Spleen (tissue), 11 donors: ENCODE results near the gene ABI2. TPM values are rescaled to one million over a fixed set of nuclear protein-coding genes. Genes with fewer than 3 reads are reported as not detected.

ENCODE experiments used
- DNase-seq: peaks from one replicate; pipeline ENCODE4 v3.0.0-alpha.2; 2020
- H3K27ac ChIP-seq, 8 donors: fragments of 200-600 bp; sonication (generic) in 7 of 8; 1 replicate in 4 of 8; 2 replicates in 4 of 8; pipeline versions ENCODE4 v1.5.0 to v1.8.0; 2016 to 2021; ENCODE audit warnings: inconsistent platforms in 4 of 8, mild to moderate bottlenecking in 4 of 8, moderate library complexity in 1 of 8
- H3K27me3 ChIP-seq, 7 donors: fragments of 200-600 bp; sonication (generic) in 6 of 7; replicated peaks in 1 of 7; 1 replicate in 4 of 7; 2 replicates in 3 of 7; pipeline versions ENCODE4 v1.5.0 to v1.8.0; 2016 to 2021; ENCODE audit warnings: inconsistent platforms in 3 of 7, mild to moderate bottlenecking in 1 of 7
- H3K36me3 ChIP-seq, 6 donors: fragments of 200-600 bp; sonication (generic) in 5 of 6; 1 replicate in 4 of 6; 2 replicates in 2 of 6; pipeline versions ENCODE4 v1.5.0 to v1.8.0; 2016 to 2021; ENCODE audit warnings: inconsistent platforms in 2 of 6
- H3K4me1 ChIP-seq, 6 donors: fragments of 200-600 bp; sonication (generic) in 5 of 6; 1 replicate in 3 of 6; 2 replicates in 3 of 6; pipeline versions ENCODE4 v1.5.0 to v1.8.0; 2016 to 2021; ENCODE audit warnings: inconsistent platforms in 3 of 6
- H3K4me3 ChIP-seq, 8 donors: fragments of 200-600 bp; sonication (generic) in 7 of 8; 1 replicate in 4 of 8; 2 replicates in 4 of 8; pipeline versions ENCODE4 v1.5.0 to v1.8.0; 2016 to 2021; ENCODE audit warnings: inconsistent platforms in 4 of 8, mild to moderate bottlenecking in 4 of 8, moderate library complexity in 2 of 8
- H3K9me3 ChIP-seq, 8 donors: fragments of 200-600 bp; sonication (generic) in 7 of 8; 1 replicate in 4 of 8; 2 replicates in 4 of 8; pipeline versions ENCODE4 v1.5.0 to v1.8.0; 2016 to 2021; ENCODE audit warnings: inconsistent platforms in 4 of 8
- POLR2A ChIP-seq, 3 donors: fragments of 450-650 bp; IDR thresholded peaks; one replicate each; pipeline ENCODE4 v1.5.1; 2017; ENCODE audit warnings: antibody characterized with exemption in 3 of 3, mild to moderate bottlenecking in 1 of 3
- POLR2AphosphoS5 ChIP-seq, 3 donors: sonication (generic); formaldehyde crosslinking; IDR thresholded peaks; one replicate each; pipeline ENCODE4 v1.5.1; 2017; ENCODE audit warnings: antibody characterized with exemption in 3 of 3
- WGBS, 5 donors: extraction: QIAGEN DNeasy Blood & Tissue Kit in 3 of 5; methylation state at CpG; one replicate each; pipeline versions ENCODE4 v1.1.5 to v1.1.7; 2013 to 2018; 5-methylcytosine and 5-hydroxymethylcytosine counted together
- intact Hi-C: fragments of 100-400 bp; cut with DNase I; formaldehyde crosslinking; loops from one replicate; pipeline ENCODE4 v1.15.0; 2023; ENCODE audit warnings: low total_unique reads
- polyA plus RNA-seq, 3 donors: library from polyadenylated mRNA; stranded (reverse); fragments of 200-250 nt; gene quantifications; one replicate each; pipeline ENCODE4 v1.2.1, GENCODE V29; 2013
- total RNA-seq, 7 donors: library from RNA; depleted of rRNA in 3 of 7; stranded (reverse); fragments of >200 nt in 3 of 7; fragmentation: NEBNext Ultra II Directional in 4 of 7; extraction: Animal tissue kit (Norgen Biotek cat#: 25700) in 4 of 7; gene quantifications; one replicate each; pipeline versions ENCODE4 v1.1.0 to v1.2.1, GENCODE V29; 2016 to 2021
- TF ChIP-seq, protein P1 (sequence below), 11 experiments: fragments of 200-600 bp in 7 of 11; fragments of 450-650 bp in 4 of 11; sonication (generic) in 4 of 11; IDR thresholded peaks in 8 of 11; conservative IDR thresholded peaks in 3 of 11; 1 replicate in 7 of 11; 2 replicates in 4 of 11; pipeline versions ENCODE4 v1.4.0 to v1.8.0; 2016 to 2021; ENCODE audit warnings: antibody characterized with exemption in 11 of 11, inconsistent platforms in 4 of 11, mild to moderate bottlenecking in 1 of 11
- donor health status: healthy with polysubstance abuse.
- donor health status: DM: no; HTN: no; CAD: no; lungs with moderate emphysema.
- donor health status: DM: no; HTN: no; CAD: no.
- donor health status: Bipolar disorder and iron deficiency.
- donor health status: healthy.
- donor health status: DM: no; HTN: no; CAD: no.
- donor health status: DM: yes; HTN: yes; CAD: no.

ABI2 gene
- total and polyA plus RNA-seq, 10 donors, result 6.0 to 46.9 (median 33.7) TPM

DNA sequence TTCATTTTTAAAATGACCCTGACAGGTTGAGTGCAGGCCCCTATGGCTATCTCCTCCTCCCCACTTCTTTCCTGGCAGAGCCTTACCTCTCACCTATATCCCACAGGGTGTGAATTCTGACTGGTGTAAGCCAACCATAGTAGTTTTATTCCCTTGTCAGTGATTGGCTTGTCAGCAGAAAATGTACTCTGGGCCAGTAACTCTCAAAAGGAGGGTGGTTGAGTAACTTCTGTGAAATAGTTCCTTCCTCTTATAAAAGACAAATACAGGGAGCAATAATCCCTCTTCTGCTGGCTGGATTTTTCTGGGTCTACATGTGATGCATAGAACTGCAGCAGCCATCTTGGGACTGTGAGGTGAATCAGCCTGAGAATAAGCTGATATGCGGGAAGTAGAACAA, 123.5 kb downstream of the ABI2 start:
- no peak for DNase-seq
- WGBS, 5 donors, result 94 to 100% (median 100%) methylated on average over 1 of the region's 1 CpG
- Histone ChIP-seq H3K36me3 (peaks cover 0 to 67% (median 2%) of the 10 kb centered on the region in 6 donors), H3K4me1 (peaks cover 0 to 21% (median 8%) of the 10 kb centered on the region in 6 donors), H3K9me3 (no peaks in the 10 kb centered on the region), H3K27me3 (no peaks in the 10 kb centered on the region), H3K4me3 (no peak overlapping the region), H3K27ac (peak overlapping the region in 1 of 8 donors; percentile 11)
- TF ChIP-seq, protein P1, sequence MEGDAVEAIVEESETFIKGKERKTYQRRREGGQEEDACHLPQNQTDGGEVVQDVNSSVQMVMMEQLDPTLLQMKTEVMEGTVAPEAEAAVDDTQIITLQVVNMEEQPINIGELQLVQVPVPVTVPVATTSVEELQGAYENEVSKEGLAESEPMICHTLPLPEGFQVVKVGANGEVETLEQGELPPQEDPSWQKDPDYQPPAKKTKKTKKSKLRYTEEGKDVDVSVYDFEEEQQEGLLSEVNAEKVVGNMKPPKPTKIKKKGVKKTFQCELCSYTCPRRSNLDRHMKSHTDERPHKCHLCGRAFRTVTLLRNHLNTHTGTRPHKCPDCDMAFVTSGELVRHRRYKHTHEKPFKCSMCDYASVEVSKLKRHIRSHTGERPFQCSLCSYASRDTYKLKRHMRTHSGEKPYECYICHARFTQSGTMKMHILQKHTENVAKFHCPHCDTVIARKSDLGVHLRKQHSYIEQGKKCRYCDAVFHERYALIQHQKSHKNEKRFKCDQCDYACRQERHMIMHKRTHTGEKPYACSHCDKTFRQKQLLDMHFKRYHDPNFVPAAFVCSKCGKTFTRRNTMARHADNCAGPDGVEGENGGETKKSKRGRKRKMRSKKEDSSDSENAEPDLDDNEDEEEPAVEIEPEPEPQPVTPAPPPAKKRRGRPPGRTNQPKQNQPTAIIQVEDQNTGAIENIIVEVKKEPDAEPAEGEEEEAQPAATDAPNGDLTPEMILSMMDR (IDR thresholded peaks at IDR 0.05 in 8 of 11, conservative IDR thresholded peaks at IDR 0.05 in 3 of 11), result no peak
- TF ChIP-seq POLR2AphosphoS5 (IDR thresholded peaks at IDR 0.05), result no peak
- no peak for TF ChIP-seq POLR2A (IDR thresholded peaks at IDR 0.05)
- intact Hi-C loops, result loop anchor here (10.0 kb wide), 2 partner anchors 227 to 877 kb away; no protein-coding TSS in a partner anchor

DNA sequence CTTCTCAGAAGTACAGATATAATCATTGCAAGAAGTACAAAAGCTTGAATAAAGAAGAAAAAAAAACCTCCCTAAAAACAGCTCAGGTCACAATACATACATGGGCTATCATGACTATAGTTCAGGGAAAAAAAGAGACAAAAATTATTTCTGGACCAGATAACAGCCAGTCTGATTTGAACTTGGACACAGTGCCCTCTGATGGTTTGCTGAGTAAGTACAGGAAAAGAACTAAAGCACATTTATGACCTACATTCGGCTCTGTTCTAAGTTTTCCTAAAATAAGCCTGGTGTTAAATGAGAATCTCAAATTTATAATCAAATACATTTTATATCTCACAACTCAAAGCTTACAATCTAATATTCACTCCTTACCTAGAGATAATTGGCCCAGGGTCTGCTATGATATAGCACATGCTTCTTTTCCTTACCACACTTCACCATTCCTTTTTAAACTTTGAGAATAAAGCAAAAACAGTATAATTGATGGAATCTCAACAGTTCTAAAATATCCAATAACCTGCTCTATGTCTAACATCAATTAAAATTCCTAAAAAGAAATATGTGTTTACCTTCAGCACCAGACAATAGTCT, 125.8 kb downstream of the ABI2 start:
- Histone ChIP-seq H3K4me1 (peaks cover 0 to 21% (median 8%) of the 10 kb centered on the region in 6 donors), H3K27me3 (no peaks in the 10 kb centered on the region), H3K9me3 (no peaks in the 10 kb centered on the region), H3K4me3 (no peak overlapping the region), H3K36me3 (peaks cover 0 to 67% (median 4%) of the 10 kb centered on the region in 6 donors), H3K27ac (no peak overlapping the region)
- TF ChIP-seq POLR2AphosphoS5 (IDR thresholded peaks at IDR 0.05), result no peak
- TF ChIP-seq POLR2A (IDR thresholded peaks at IDR 0.05), result no peak
- TF ChIP-seq, protein P1 (IDR thresholded peaks at IDR 0.05 in 8 of 11, conservative IDR thresholded peaks at IDR 0.05 in 3 of 11), result peak; percentile 16 to 75 (median 64)
- no peak for DNase-seq
- intact Hi-C loops, result loop anchor here (10.0 kb wide), 2 partner anchors 229 to 879 kb away; no protein-coding TSS in a partner anchor
- WGBS, 5 donors, result 7 to 32% (median 16%) methylated on average over 1 of the region's 1 CpG

DNA sequence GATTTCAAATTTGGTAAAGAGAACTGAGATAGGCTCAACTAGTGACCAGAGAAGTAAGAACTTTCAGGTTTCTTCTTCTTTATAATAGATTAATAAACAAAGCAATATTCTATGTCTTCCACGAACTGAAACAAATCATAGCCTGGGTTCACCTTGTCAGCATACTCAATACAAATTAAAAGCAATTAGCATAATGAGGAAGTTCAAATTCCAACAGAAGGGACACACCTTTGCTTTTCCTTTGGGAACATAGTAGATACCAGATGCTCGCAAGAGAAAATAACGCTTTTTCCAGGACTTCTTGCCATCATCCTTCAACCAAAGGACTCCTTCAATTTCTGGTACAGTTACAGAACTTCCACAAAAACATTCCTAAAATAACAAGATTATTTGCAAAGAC, 127.0 kb downstream of the ABI2 start:
- 82 to 95% (median 87%) methylated on average over 3 of the region's 3 CpGs for WGBS, 5 donors
- H3K27me3 ChIP-seq, result no peaks in the 10 kb centered on the region
- peaks cover 0 to 21% (median 8%) of the 10 kb centered on the region in 6 donors for H3K4me1 ChIP-seq
- no peak for TF ChIP-seq POLR2A (IDR thresholded peaks at IDR 0.05)
- no peak for TF ChIP-seq POLR2AphosphoS5 (IDR thresholded peaks at IDR 0.05)
- TF ChIP-seq, protein P1 (IDR thresholded peaks at IDR 0.05 in 8 of 11, conservative IDR thresholded peaks at IDR 0.05 in 3 of 11), result peak in 1 of 11 experiments; percentile 9
- no peak overlapping the region for H3K27ac ChIP-seq
- no peak for DNase-seq
- intact Hi-C loops, result loop anchor here (10.0 kb wide), 2 partner anchors 230 to 880 kb away; no protein-coding TSS in a partner anchor
- no peak overlapping the region for H3K4me3 ChIP-seq
- H3K36me3 ChIP-seq, result peaks cover 0 to 70% (median 4%) of the 10 kb centered on the region in 6 donors
- H3K9me3 ChIP-seq, result no peaks in the 10 kb centered on the region

DNA sequence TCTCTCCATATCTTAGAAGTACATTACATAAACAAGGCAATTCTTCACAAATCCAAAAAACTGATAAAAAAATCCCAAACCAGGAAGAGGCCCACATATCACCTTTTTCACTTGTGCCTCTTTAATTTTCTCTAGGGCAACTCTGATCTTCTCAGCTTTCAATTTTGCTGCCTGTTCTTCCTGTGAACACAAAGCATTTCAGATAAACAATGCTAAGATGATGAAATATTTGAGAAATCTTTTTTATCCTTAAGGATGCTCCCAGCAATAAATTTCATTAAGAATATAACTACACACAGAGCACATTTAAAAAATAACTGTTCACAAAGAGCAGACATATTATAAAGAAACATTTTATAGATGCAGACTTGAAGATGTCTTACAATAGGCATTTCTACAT, 133.6 kb downstream of the ABI2 start:
- H3K27ac ChIP-seq, result no peak overlapping the region
- H3K36me3 ChIP-seq, result peaks cover 0 to 40% (median 4%) of the 10 kb centered on the region in 6 donors
- no peak overlapping the region for H3K4me3 ChIP-seq
- no peak for DNase-seq
- no peaks in the 10 kb centered on the region for H3K27me3 ChIP-seq
- intact Hi-C loops, result no loop called here
- TF ChIP-seq POLR2A (IDR thresholded peaks at IDR 0.05) (no peak), POLR2AphosphoS5 (IDR thresholded peaks at IDR 0.05) (no peak)
- TF ChIP-seq, protein P1 (IDR thresholded peaks at IDR 0.05 in 8 of 11, conservative IDR thresholded peaks at IDR 0.05 in 3 of 11), result no peak
- H3K4me1 ChIP-seq, result peaks cover 0 to 3% (median 0%) of the 10 kb centered on the region in 6 donors
- no peaks in the 10 kb centered on the region for H3K9me3 ChIP-seq
